ENCODE results near the gene AADACL4.

The AADACL4 gene

DNA sequence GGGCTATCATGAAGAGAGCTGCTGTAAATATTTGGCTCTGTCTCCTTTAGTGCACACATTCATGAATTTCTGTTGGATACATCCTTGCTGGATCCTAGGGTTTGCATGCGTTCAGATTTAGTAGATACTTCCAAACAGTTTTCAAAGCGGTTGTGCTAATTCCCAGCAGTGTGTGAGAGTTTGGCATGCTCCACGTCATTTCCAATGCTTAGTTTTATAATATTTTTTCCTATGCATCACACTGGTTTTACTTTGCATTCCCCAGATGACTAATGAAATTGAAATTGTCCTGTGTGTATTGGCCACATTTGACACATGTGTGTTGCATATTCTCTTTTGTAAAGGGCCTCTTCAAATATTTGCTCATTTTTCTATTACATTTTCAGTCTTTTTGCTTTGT is 53.5 kb downstream of the AADACL4 start:
- Histone ChIP-seq H3K4me3 (replicated peaks; ENCODE audit: low read depth, low read length) (no peak overlapping the region), H3K36me3 (ENCODE audit: control insufficient read depth, insufficient read depth, low read length) (no peaks in the 10 kb centered on the region), H3K27me3 (replicated peaks; ENCODE audit: control insufficient read depth, insufficient read depth, low read length) (no peaks in the 10 kb centered on the region)
- DNase-seq (ENCODE audit: extremely low read depth, insufficient read length) = no peak
- no peak for TF ChIP-seq CTCF (IDR thresholded peaks at IDR 0.05; ENCODE audit: insufficient read depth, low read length, poor library complexity, severe bottlenecking)

DNA sequence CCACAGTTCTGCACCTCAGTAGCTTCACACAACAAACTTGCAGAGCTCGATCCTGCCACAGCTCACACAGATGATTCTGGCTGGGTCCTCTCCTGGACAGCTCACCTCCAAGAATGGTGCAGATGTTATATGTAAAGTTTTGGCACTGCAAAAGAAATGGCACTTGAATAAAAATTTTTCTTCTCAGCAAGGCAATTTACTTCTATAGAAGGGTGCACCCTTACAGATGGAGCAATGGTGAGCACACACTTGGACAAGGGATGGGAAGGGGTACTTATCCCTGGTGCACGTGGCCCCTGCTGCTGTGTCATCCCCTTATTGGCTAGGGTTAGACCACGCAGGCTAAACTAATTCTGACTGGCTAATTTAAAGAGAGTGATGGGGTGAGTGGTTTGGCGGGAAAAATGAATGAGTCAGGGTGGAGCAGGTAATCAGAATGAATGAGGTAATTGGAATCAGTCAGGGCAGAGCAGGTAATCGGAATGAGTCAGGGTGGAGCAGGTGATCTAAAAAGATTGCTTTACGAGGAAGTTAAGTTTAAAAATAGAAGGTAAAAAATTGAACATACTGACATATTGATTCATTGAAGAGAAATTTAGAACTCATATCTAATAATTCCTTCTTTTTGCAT is 60.1 kb downstream of the AADACL4 start:
- no peak for DNase-seq (ENCODE audit: extremely low read depth, insufficient read length)
- no peak for TF ChIP-seq CTCF (IDR thresholded peaks at IDR 0.05; ENCODE audit: insufficient read depth, low read length, poor library complexity, severe bottlenecking)
- Histone ChIP-seq H3K27me3 (replicated peaks; ENCODE audit: control insufficient read depth, insufficient read depth, low read length) (no peaks in the 10 kb centered on the region), H3K36me3 (ENCODE audit: control insufficient read depth, insufficient read depth, low read length) (no peaks in the 10 kb centered on the region), H3K4me3 (replicated peaks; ENCODE audit: low read depth, low read length) (no peak overlapping the region)

DNA sequence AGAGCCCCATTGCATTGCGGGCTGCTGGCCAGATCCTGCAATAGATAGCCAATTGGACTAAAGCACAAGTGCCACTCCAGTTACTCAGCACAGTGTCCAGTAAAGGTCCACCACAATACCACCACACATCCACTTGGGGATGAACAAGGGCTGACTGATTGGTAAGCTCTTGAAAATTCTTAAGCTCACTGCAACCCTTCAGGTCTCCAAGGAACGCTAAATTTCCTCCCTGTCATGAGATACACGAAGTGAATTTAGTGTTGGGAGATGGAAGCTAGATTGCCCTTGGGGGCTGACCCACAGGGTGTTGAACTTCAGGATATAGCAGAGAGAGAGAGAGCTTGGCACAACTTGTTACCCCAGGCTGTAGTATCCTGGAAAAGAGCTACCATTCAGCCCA is 62.2 kb downstream of the AADACL4 start:
- Histone ChIP-seq H3K4me3 (replicated peaks; ENCODE audit: low read depth, low read length) (no peak overlapping the region), H3K36me3 (ENCODE audit: control insufficient read depth, insufficient read depth, low read length) (no peaks in the 10 kb centered on the region), H3K27me3 (replicated peaks; ENCODE audit: control insufficient read depth, insufficient read depth, low read length) (no peaks in the 10 kb centered on the region)
- no peak for TF ChIP-seq CTCF (IDR thresholded peaks at IDR 0.05; ENCODE audit: insufficient read depth, low read length, poor library complexity, severe bottlenecking)
- no peak for DNase-seq (ENCODE audit: extremely low read depth, insufficient read length)

DNA sequence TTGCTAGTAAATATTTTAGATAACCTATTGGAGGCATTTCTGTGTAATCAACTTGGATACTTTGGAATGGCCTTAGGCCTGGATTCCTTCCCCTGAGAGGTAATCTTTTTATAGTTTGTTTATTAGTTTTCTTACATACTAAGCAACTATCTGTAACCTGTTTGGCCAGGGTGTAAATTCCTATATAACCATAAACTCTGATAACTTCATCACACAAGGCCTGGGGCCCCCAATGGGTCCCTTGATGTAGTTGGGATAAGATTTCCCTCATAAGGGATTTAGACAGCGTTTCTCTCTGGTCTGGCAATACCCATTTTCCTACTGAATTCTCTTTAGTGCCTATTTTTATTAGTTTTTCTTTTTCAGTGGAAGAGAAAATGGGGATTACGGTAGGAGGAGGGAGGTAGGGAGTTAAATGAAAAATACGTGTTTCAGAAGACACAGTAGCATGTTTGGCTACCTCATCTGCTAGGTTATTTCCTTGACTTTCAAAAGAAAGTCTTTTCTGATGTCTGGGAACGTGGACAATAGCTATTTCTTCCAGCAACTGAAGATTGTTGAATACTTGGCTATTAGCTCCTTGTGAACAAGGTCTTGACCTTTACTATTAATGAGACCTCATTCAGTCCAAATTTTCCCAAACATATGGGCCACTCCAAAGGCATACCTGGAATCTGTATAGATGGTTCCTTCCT is 64.7 kb downstream of the AADACL4 start:
- no peak for TF ChIP-seq CTCF (IDR thresholded peaks at IDR 0.05; ENCODE audit: insufficient read depth, low read length, poor library complexity, severe bottlenecking)
- no peaks in the 10 kb centered on the region for H3K27me3 ChIP-seq (replicated peaks; ENCODE audit: control insufficient read depth, insufficient read depth, low read length)

GRCh38 chr1:12709091-12709491 is 65.2 kb downstream of the AADACL4 start:
- TF ChIP-seq CTCF (IDR thresholded peaks at IDR 0.05; ENCODE audit: insufficient read depth, low read length, poor library complexity, severe bottlenecking) = no peak
- Histone ChIP-seq H3K4me3 (replicated peaks; ENCODE audit: low read depth, low read length) (no peak overlapping the region), H3K36me3 (ENCODE audit: control insufficient read depth, insufficient read depth, low read length) (no peaks in the 10 kb centered on the region), H3K27me3 (replicated peaks; ENCODE audit: control insufficient read depth, insufficient read depth, low read length) (no peaks in the 10 kb centered on the region)
- no peak for DNase-seq (ENCODE audit: extremely low read depth, insufficient read length)

More for the DNA sequence above, 64.7 kb downstream of the AADACL4 start:
- no peak for DNase-seq (ENCODE audit: extremely low read depth, insufficient read length)
- H3K4me3 ChIP-seq (replicated peaks; ENCODE audit: low read depth, low read length) = no peak overlapping the region
- no peaks in the 10 kb centered on the region for H3K36me3 ChIP-seq (ENCODE audit: control insufficient read depth, insufficient read depth, low read length)

Data from GM06990 (cell line).